Large intestine (tissue), 3 donors: ENCODE results near the gene PLTP. TPM values are rescaled to one million over a fixed set of nuclear protein-coding genes. Genes with fewer than 3 reads are reported as not detected.
"Not testable (repeated sequence)": the region's sequence is repeated elsewhere in the genome, so short reads cannot be mapped to it uniquely, and the experiment has no call there.

Experiments
- DNase-seq, 2 donors: peaks; one replicate each; pipeline versions ENCODE4 v3.0.0 to v3.0.0-alpha.2; 2013
- H3K27ac ChIP-seq: one replicate; pipeline ENCODE4 v1.5.1; 2013; ENCODE audit warnings: low read length
- H3K27me3 ChIP-seq: 2 replicates; pipeline ENCODE4 v1.6.1; 2013; ENCODE audit warnings: low read length; ENCODE audit not compliant: control insufficient read depth, insufficient read depth
- H3K36me3 ChIP-seq: 2 replicates; pipeline ENCODE4 v1.6.1; 2013; ENCODE audit warnings: low read length; ENCODE audit not compliant: control insufficient read depth, insufficient read depth
- H3K4me1 ChIP-seq: one replicate; pipeline ENCODE4 v1.6.1; 2013; ENCODE audit warnings: low read length; ENCODE audit not compliant: control insufficient read depth, insufficient read depth
- H3K4me3 ChIP-seq: one replicate; pipeline ENCODE4 v1.5.1; 2013; ENCODE audit warnings: low read length
- H3K9me3 ChIP-seq: one replicate; pipeline ENCODE4 v1.6.1; 2013; ENCODE audit warnings: mild to moderate bottlenecking, low read depth, low read length, moderate library complexity; ENCODE audit not compliant: control insufficient read depth
- WGBS: methylation state at CpG from one replicate; pipeline ENCODE4 v1.1.5; 2013; ENCODE audit warnings: low lambda C conversion rate; ENCODE audit not compliant: insufficient coverage; 5-methylcytosine and 5-hydroxymethylcytosine counted together
- polyA plus RNA-seq: library from polyadenylated mRNA; unstranded; fragments of 120-200 nt; gene quantifications from one replicate; pipeline ENCODE4 v1.2.1, GENCODE V29; 2013

The PLTP gene
- polyA plus RNA-seq, 1 donor = 25.2 TPM

- H3K27me3 ChIP-seq = no peaks in the 10 kb centered on the region
- peaks cover 19% of the 10 kb centered on the region for H3K4me1 ChIP-seq
- no peak overlapping the region for H3K27ac ChIP-seq
- no CpG with 5 or more reads among the region's 3 CpGs for WGBS
- no peak for DNase-seq
- H3K4me3 ChIP-seq = peak overlapping the region; percentile 92
- no peaks in the 10 kb centered on the region for H3K9me3 ChIP-seq
- peaks cover 41% of the 10 kb centered on the region for H3K36me3 ChIP-seq
These were observed 23.3 kb downstream of the PLTP start for GRCh38 chr20:45888681-45889080.

GRCh38 chr20:45887346-45887715, 24.6 kb downstream of the PLTP start, which contains the start of gene SPATA25:
TSS of gene SPATA25 (minus strand) at chr20:45887622. CDS start at chr20:45887590, 32 bp downstream.
- Histone ChIP-seq H3K36me3 (peaks cover 41% of the 10 kb centered on the region), H3K9me3 (no peaks in the 10 kb centered on the region), H3K4me3 (peak within 1 kb of the TSS; percentile 92), H3K4me1 (peaks cover 10% of the 10 kb centered on the region), H3K27ac (no peak within 1 kb of the TSS), H3K27me3 (no peaks in the 10 kb centered on the region)
- no CpG with 5 or more reads among the region's 8 CpGs for WGBS
- no peak for DNase-seq

- no peak overlapping the region for H3K27ac ChIP-seq
- no peaks in the 10 kb centered on the region for H3K27me3 ChIP-seq
- peaks cover 12% of the 10 kb centered on the region for H3K4me1 ChIP-seq
- peaks cover 39% of the 10 kb centered on the region for H3K36me3 ChIP-seq
- WGBS = no CpG with 5 or more reads among the region's 19 CpGs
- DNase-seq = no peak
- no peaks in the 10 kb centered on the region for H3K9me3 ChIP-seq
- no peak overlapping the region for H3K4me3 ChIP-seq
These were observed 25.2 kb downstream of the PLTP start for GRCh38 chr20:45886590-45887345.

- H3K4me3 ChIP-seq = no peak overlapping the region
- H3K27me3 ChIP-seq = no peaks in the 10 kb centered on the region
- peaks cover 43% of the 10 kb centered on the region for H3K36me3 ChIP-seq
- peaks cover 16% of the 10 kb centered on the region for H3K4me1 ChIP-seq
- no peaks in the 10 kb centered on the region for H3K9me3 ChIP-seq
- H3K27ac ChIP-seq = no peak overlapping the region
- no peak for DNase-seq
- WGBS = no CpG with 5 or more reads among the region's 9 CpGs
These were observed 28.9 kb downstream of the PLTP start for GRCh38 chr20:45883100-45883469.

GRCh38 chr20:45882469-45883099, 29.4 kb downstream of the PLTP start:
- Histone ChIP-seq H3K4me3 (no peak overlapping the region), H3K36me3 (peaks cover 45% of the 10 kb centered on the region), H3K27me3 (no peaks in the 10 kb centered on the region), H3K9me3 (no peaks in the 10 kb centered on the region), H3K4me1 (peaks cover 16% of the 10 kb centered on the region), H3K27ac (no peak overlapping the region)
- DNase-seq = no peak
- no CpG with 5 or more reads among the region's 4 CpGs for WGBS

- Histone ChIP-seq H3K36me3 (peaks cover 44% of the 10 kb centered on the region), H3K9me3 (no peaks in the 10 kb centered on the region), H3K4me3 (peak within 1 kb of the TSS; percentile 61), H3K4me1 (peaks cover 16% of the 10 kb centered on the region), H3K27me3 (no peaks in the 10 kb centered on the region), H3K27ac (peak within 1 kb of the TSS; percentile 62)
- DNase-seq = peak; percentile 98 to 99
- no CpG with 5 or more reads among the region's 23 CpGs for WGBS
These were observed 30.8 kb downstream of the PLTP start, which contains the start of gene ZSWIM1 for GRCh38 chr20:45880988-45881788. TSS of gene ZSWIM1 (plus strand) at chr20:45881227. CDS start at chr20:45882593, 1,366 bp downstream.

GRCh38 chr20:45878076-45878761, 33.7 kb downstream of the PLTP start:
- Histone ChIP-seq H3K27me3 (no peaks in the 10 kb centered on the region), H3K27ac (no peak overlapping the region), H3K9me3 (no peaks in the 10 kb centered on the region), H3K36me3 (peaks cover 34% of the 10 kb centered on the region), H3K4me1 (peaks cover 6% of the 10 kb centered on the region), H3K4me3 (no peak overlapping the region)
- no CpG with 5 or more reads among the region's 13 CpGs for WGBS
- DNase-seq = no peak

- Histone ChIP-seq H3K27ac (no peak overlapping the region), H3K4me1 (no peaks in the 10 kb centered on the region), H3K27me3 (no peaks in the 10 kb centered on the region), H3K4me3 (no peak overlapping the region), H3K36me3 (peaks cover 31% of the 10 kb centered on the region), H3K9me3 (no peaks in the 10 kb centered on the region)
- WGBS = 100% methylated on average over 1 of the region's 4 CpGs
- DNase-seq = no peak
These were observed 37.4 kb downstream of the PLTP start for GRCh38 chr20:45874576-45874975.

GRCh38 chr20:45874104-45874481, 37.9 kb downstream of the PLTP start:
- no CpG with 5 or more reads among the region's 10 CpGs for WGBS

More at GRCh38 chr20:45874104-45874481, 37.9 kb downstream of the PLTP start:
- H3K27me3 ChIP-seq, H3K4me1 ChIP-seq, DNase-seq, H3K4me3 ChIP-seq, H3K9me3 ChIP-seq, H3K27ac ChIP-seq: not testable (repeated sequence)
- H3K36me3 ChIP-seq = peaks cover 31% of the 10 kb centered on the region
